WI38 (cell line): Measurements from ENCODE around the gene CTNND2.
"Not testable (repeated sequence)": the region's sequence is repeated elsewhere in the genome, so short reads cannot be mapped to it uniquely, and the experiment has no call there.

ENCODE experiments used
- H3K4me3 ChIP-seq: 2 replicates; pipeline ENCODE4 v1.5.1; 2011; ENCODE audit warnings: low read depth, mild to moderate bottlenecking, control low read depth, low read length
- TF ChIP-seq, protein P1 (sequence below): IDR thresholded peaks from 2 replicates; pipeline ENCODE4 v1.5.1; 2012; ENCODE audit warnings: low read depth, mild to moderate bottlenecking, control low read depth, low read length

The CTNND2 gene

DNA sequence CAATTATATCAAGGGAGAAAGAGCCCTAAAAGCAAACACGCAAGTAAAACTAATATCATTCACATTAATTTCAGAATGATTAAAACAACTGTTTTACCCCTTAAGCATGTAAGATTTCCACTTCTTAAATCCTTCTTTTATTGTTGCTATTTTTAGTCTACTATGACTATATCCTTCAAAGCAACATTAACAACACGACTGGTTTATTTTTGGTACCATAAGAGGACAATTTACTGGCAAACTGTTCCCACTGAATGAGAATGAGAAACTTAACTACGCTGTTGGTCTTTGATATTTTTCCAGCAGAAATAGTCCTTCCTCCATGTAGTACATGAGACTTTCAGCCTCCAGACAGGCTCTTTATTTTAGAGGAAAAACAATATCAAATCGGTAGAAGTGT is 281.5 kb downstream of the CTNND2 start:
- H3K4me3 ChIP-seq: no peak overlapping the region
- TF ChIP-seq, protein P1, sequence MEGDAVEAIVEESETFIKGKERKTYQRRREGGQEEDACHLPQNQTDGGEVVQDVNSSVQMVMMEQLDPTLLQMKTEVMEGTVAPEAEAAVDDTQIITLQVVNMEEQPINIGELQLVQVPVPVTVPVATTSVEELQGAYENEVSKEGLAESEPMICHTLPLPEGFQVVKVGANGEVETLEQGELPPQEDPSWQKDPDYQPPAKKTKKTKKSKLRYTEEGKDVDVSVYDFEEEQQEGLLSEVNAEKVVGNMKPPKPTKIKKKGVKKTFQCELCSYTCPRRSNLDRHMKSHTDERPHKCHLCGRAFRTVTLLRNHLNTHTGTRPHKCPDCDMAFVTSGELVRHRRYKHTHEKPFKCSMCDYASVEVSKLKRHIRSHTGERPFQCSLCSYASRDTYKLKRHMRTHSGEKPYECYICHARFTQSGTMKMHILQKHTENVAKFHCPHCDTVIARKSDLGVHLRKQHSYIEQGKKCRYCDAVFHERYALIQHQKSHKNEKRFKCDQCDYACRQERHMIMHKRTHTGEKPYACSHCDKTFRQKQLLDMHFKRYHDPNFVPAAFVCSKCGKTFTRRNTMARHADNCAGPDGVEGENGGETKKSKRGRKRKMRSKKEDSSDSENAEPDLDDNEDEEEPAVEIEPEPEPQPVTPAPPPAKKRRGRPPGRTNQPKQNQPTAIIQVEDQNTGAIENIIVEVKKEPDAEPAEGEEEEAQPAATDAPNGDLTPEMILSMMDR: no peak

DNA sequence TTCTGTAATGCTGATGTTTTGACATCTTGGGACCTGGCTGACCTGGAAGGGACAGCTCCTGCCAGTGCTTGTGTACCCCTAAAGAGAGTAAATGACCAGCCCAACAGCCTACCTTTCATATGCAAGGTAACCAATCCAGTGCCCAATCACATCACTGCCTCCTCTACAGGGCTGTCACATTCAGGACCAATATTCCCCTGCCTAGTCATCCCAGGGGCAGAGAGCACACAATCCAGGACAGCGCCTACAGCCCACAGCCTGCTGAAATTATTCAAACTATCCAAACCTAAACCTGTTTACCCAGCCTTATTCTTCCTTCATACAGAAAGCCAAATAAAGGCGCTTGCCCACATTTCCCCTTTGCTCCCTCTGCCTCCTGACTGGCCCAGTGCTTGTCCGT is 284.1 kb downstream of the CTNND2 start:
- TF ChIP-seq, protein P1: no peak
- H3K4me3 ChIP-seq: no peak overlapping the region

DNA sequence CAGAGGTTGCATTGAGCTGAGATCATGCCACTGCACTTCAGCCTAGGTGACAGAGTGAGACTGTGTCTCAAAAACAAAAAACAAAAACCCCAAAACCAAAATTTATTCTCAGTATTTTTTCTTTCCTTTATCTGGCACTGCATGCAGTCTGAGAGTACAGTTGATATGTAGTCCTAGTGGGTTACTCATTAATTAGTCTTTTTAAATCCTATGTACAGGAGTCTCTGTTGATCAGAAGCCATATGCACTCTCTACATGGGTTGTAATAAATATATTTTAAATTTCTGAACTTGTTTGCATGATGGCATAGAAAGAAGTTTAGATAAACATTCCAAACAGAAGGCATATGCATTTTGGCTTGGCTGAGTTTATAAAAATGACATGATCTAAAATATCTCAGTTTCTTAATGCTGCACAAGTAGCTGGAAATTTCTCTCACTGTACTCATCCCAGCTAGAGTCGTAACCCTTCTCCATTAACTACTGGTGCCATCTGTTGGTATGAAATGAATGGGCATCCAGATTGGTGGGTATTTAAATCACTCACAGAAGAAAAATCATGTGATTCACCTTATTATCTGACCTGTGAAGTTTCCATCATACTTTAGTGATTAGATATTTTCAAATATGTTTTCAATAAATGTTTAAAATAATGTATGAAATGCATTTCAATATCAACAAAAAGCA is 284.8 kb downstream of the CTNND2 start:
- no peak overlapping the region for H3K4me3 ChIP-seq
- TF ChIP-seq, protein P1: no peak

DNA sequence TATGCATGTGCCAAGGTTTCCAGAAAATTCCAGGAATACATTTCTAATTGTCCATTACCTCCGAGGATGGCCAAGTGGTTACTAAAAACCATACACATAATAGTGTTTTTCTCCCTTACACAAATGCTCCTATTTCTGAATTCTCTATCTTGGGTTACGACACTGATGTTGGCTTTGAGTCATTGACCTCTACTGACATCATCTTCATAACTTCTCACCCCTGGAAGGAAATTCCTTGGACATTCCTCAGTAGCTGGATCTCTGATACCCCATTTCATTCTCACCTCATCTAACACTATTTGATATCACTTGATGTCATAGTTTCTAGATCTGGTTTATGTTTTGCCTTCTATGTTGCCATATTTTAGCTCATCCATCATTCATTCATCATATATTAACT is 287.2 kb downstream of the CTNND2 start:
- H3K4me3 ChIP-seq: no peak overlapping the region
- TF ChIP-seq, protein P1: no peak

DNA sequence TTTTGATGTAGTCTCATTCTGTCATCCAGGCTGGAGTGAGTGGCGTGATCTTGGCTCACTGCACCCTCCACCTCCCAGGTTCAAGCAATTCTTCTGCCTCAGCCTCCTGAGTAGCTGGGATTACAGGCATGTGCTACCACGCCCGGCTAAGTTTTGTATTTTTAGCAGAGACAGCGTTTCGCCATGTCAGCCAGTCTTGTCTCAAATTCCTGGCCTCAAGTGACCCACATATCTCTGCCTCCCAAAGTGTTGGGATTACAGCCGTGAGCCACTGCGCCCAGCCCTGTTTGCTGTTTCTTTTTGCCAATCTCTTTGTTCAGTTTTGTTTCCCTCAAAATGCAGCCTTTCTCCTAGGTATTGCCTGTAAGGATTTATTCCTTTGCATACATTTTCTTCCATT is 287.6 kb downstream of the CTNND2 start:
- not testable (repeated sequence) for H3K4me3 ChIP-seq

DNA sequence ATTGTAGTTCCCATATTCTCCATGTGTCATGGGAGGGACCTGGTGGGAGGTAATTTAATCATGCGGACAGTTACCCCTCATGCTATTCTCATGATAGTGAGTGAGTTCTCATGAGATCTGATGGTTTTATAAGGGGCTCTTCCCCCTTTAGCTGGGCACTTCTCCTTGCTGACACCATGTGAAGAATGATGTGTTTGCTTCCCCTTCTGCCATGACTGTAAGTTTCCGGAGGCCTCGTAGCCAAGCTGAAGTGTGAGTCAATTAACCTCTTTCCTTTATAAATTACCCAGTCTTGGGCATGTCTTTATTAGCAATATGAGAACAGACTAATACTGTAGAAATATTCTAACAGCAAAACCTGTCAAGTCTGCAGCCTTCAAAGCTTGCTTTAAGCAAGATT is 293.2 kb downstream of the CTNND2 start:
- TF ChIP-seq, protein P1: no peak
- no peak overlapping the region for H3K4me3 ChIP-seq

DNA sequence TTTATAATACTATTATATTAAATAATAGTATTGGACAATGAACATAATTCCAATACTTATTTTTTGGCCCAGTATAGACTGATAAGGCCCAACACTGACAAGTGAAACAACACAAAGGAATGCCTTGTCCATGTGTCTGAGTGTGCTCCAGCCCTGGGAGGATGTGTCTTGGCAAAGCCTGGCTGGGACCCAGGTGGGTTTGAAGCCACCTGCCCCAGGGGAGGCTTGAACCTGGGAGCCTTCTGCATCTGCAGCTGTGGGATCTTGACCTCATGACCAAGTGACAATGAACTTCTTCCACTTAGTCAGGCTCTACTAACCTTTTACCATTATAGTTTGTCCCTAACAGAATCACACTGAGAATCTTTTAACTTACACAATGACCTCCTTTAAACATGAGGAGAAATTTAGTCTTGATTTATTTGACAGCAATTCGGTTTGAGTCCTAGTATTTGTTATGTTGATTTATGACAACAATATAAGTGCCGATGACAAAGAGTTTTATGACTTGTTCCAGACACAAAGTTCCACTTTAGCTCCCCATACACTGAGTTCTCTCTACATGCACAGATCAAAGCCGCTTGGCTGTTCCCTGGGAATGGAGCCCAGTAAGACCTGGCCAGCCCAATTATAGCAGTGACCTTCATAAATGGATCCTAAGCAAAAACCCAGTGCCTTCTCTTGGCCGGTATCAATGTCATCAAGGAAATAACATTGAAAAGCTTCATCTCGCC is 294.5 kb downstream of the CTNND2 start:
- TF ChIP-seq, protein P1: no peak
- no peak overlapping the region for H3K4me3 ChIP-seq
